ENCODE measurements around the gene VPS52. TPM values are rescaled to one million over a fixed set of nuclear protein-coding genes. Genes with fewer than 3 reads are reported as not detected.

VPS52 gene
- total RNA-seq, 1 experiment from 2014 or later = 47.1 TPM

- Histone ChIP-seq H4K91ac (ENCODE audit: insufficient read length, low read depth, low read length) (no peak overlapping the region), H3K14ac (ENCODE audit: insufficient read depth, low read length) (no peak overlapping the region), H3K23ac (ENCODE audit: insufficient read length, low read depth, low read length) (no peak overlapping the region), H3K4me2 (ENCODE audit: insufficient read depth, insufficient read length, low read length) (no peak overlapping the region), H2BK5ac (ENCODE audit: insufficient read length, low read length) (no peak overlapping the region), H3K9ac (ENCODE audit: extremely low read depth, insufficient read length, low read length) (no peak overlapping the region), H2BK15ac (ENCODE audit: low read depth, low read length) (no peak overlapping the region), H3T11ph (ENCODE audit: low read length) (no peak overlapping the region), H3K56ac (ENCODE audit: insufficient read length, low read depth, low read length) (no peak overlapping the region), H4K5ac (ENCODE audit: insufficient read length, low read depth, low read length) (no peak overlapping the region), H3K4ac (ENCODE audit: low read depth, low read length) (no peak overlapping the region), H3K79me1 (ENCODE audit: insufficient read depth, low read depth, low read length, poor library complexity, severe bottlenecking) (no peaks in the 10 kb centered on the region), H2AK5ac (ENCODE audit: insufficient read length, low read length) (no peak overlapping the region), H2AFZ (ENCODE audit: low read length) (no peak overlapping the region), H3K9me3 (ENCODE audit: control insufficient read depth, low read depth, low read length) (no peaks in the 10 kb centered on the region), H2BK120ac (ENCODE audit: low read depth, low read length, poor library complexity, severe bottlenecking) (no peak overlapping the region), H2BK12ac (ENCODE audit: insufficient read length, low read depth, low read length) (no peak overlapping the region), H2BK20ac (ENCODE audit: low read depth, low read length, poor library complexity, severe bottlenecking) (no peak overlapping the region), H3K27me3 (ENCODE audit: insufficient read depth, low read length) (no peaks in the 10 kb centered on the region; the same call in 1 of the 2 replicates), H3K23me2 (ENCODE audit: insufficient read length, low read depth, low read length, poor library complexity, severe bottlenecking) (peaks cover 17% of the 10 kb centered on the region), H3K18ac (ENCODE audit: insufficient read length, low read depth, low read length) (no peak overlapping the region), H3K4me1 (ENCODE audit: insufficient read depth, low read length) (no peaks in the 10 kb centered on the region; the same call in 1 of the 2 replicates), H3K27ac (ENCODE audit: insufficient read length, low read depth, low read length) (no peak overlapping the region), H3K79me2 (ENCODE audit: insufficient read depth, low read length) (no peaks in the 10 kb centered on the region), H4K8ac (replicated peaks; ENCODE audit: insufficient read length, low read depth, low read length) (no peak overlapping the region), H4K20me1 (ENCODE audit: control insufficient read depth, insufficient read depth, insufficient read length) (no peaks in the 10 kb centered on the region)
- no peak overlapping the region for H3K4me3 Mint-ChIP-seq
- H3K27me3 Mint-ChIP-seq (ENCODE audit: low read depth) = peaks cover 13% of the 10 kb centered on the region
- DNase-seq = no peak
- H3K4me1 Mint-ChIP-seq = peaks cover 20 to 24% of the 10 kb centered on the region in 2 experiments
- TF ChIP-seq CTCF (conservative IDR thresholded peaks at IDR 0.05) = no peak
- no peaks in the 10 kb centered on the region; a peak in 1 of 5 replicates for H3K9me3 Mint-ChIP-seq
- no peak overlapping the region for H3K27ac Mint-ChIP-seq
- peaks cover 11 to 36% (median 29%) of the 10 kb centered on the region in 3 experiments for H3K36me3 Mint-ChIP-seq (ENCODE audit: insufficient read depth in 1 of 3, low read depth in 3 of 3)
Observed at GRCh38 chr6:33252759-33253158, 18.9 kb downstream of the VPS52 start.
